AG09319 (cell line): Measurements from ENCODE around the gene OR52E8.

Experiments
- DNase-seq: peaks from one replicate; pipeline ENCODE4 v3.0.0-alpha.2; 2010; ENCODE audit warnings: low read depth; ENCODE audit errors: extremely low read depth
- TF ChIP-seq, protein P1 (sequence below): IDR thresholded peaks from 2 replicates; pipeline ENCODE4 v1.5.1; 2011; ENCODE audit warnings: low read depth, mild to moderate bottlenecking, inconsistent platforms, low read length, moderate library complexity

Gene OR52E8

DNA sequence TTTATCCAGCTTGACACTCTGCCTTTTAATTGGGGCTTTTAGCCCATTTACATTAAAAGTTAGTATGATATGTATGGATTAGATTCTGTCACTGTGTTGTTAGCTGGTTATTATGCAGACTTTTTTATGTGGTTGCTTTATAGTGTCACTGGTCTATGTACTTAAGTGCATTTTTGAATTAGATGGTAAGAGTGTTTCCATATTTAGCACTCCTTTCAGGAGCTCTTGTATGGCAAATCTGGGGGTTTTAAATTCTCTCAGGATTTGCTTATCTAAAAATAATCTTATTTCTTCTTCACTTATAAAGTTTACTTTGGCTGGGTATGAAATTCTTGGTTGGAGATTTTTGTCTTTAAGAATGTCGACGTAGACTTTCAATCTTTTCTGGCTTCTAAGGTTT is 19.8 kb downstream of the OR52E8 start:
- DNase-seq, result no peak
- TF ChIP-seq, protein P1, sequence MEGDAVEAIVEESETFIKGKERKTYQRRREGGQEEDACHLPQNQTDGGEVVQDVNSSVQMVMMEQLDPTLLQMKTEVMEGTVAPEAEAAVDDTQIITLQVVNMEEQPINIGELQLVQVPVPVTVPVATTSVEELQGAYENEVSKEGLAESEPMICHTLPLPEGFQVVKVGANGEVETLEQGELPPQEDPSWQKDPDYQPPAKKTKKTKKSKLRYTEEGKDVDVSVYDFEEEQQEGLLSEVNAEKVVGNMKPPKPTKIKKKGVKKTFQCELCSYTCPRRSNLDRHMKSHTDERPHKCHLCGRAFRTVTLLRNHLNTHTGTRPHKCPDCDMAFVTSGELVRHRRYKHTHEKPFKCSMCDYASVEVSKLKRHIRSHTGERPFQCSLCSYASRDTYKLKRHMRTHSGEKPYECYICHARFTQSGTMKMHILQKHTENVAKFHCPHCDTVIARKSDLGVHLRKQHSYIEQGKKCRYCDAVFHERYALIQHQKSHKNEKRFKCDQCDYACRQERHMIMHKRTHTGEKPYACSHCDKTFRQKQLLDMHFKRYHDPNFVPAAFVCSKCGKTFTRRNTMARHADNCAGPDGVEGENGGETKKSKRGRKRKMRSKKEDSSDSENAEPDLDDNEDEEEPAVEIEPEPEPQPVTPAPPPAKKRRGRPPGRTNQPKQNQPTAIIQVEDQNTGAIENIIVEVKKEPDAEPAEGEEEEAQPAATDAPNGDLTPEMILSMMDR, result no peak

DNA sequence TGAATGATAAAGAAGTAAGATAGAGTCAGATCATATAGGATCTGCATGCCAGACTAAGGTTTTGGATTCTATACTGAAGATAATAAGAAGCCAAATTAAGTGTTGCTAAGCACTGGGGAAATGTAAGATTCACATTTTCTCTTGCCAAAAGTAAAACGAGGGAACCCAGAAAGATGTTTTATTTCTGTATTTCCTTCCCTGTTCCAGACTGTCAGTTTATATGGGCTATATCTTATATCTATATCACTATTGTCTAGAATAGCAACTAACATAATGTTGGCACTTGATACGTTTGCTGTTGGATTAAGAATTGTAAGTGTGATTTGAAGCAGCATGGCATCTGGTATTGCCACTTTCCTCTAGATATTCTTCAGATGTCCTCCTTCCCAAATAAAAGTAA is 24.0 kb downstream of the OR52E8 start:
- DNase-seq, result no peak
- TF ChIP-seq, protein P1, result no peak

- DNase-seq, result no peak
These were observed 26.2 kb downstream of the OR52E8 start for GRCh38 chr11:5831196-5831829.

DNA sequence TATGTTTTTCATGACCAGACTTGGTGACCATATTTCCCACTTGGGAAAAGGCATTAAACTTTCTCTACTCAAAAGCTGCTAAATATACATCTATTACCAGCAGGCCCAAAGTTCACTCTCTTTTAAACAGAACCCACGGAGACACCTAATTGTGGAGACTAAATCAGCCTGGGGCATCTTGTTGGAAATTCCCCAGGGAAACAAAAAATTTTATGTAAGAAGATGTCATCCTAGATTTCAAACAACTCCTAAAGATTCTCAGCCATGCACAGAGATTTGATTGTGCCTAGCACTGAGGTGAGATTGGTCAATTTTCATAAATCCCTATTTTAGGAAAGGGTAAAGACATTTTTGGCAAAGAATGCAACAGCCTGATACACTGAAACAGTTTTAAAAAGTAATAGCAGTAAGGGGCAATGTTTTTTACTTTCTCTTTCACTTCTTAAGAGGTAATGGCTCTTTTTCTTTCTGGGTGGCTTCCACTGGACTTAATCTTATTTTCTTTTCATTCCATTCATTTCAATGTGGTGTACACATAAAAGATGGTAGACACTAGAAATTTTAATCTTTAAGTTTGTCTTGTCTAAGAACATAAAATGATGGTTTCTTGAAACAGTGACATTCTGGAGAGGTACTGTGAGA is 39.1 kb downstream of the OR52E8 start:
- TF ChIP-seq, protein P1, result no peak
- no peak for DNase-seq

More at GRCh38 chr11:5831196-5831829, 26.2 kb downstream of the OR52E8 start:
- TF ChIP-seq, protein P1, result no peak

- no peak for DNase-seq
- TF ChIP-seq, protein P1, result no peak
These were observed 42.0 kb downstream of the OR52E8 start for GRCh38 chr11:5815534-5815933.

DNA sequence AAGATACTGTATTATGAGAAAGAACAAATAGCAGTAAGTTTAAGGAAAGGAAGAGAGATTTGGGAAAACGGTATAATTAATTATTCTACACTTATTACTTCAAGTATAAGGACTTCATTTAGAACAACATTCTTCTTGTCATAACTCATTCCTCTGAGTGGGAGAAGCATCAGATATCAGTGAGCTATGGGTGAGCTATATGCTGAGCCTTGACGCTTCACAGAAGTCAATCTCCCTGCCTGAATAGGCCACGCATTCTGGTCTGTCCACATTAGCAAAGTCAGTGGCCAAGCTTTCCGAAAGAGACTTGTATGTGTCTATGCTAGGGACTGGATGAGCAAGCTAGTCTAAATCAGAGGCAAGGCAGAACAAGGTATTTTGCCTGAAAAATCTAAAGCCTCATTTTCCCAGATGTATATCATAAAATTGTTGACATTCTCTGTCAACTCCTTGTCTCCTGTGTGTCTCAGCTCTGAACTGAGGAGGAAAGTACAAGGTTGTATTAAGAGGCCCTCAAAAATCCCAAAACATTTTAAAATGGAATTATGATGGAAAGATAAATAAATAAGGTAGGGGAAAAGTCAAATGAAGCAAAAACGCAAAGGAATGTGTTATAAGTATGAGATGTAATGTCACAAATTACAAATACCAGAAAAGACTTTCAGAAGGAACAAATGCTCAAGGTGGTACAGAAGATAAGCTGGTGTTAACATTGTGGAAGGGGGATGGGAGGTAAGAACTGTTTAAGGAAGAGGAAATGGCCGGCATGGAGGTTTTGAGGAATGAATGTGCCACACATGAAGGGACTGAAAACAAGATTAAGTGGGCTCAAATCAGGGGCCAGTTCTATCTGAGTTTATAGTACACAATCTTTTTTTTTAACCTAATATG is 47.3 kb downstream of the OR52E8 start:
- TF ChIP-seq, protein P1, result no peak
- no peak for DNase-seq

- no peak for DNase-seq
- TF ChIP-seq, protein P1, result no peak
These were observed 48.4 kb downstream of the OR52E8 start for GRCh38 chr11:5809122-5809519.
